AG09309 (cell line): Measurements from ENCODE around the gene ADAM33.

Experiments used
- DNase-seq: peaks from one replicate; pipeline ENCODE4 v3.0.0-alpha.2; 2010; ENCODE audit warnings: low read depth
- H3K4me3 ChIP-seq: 2 replicates; pipeline ENCODE4 v1.5.1; 2011; ENCODE audit warnings: mild to moderate bottlenecking, low read depth, low read length, moderate library complexity; ENCODE audit not compliant: control insufficient read depth
- TF ChIP-seq, protein P1 (sequence below): IDR thresholded peaks from 2 replicates; pipeline ENCODE4 v1.5.1; 2011; ENCODE audit warnings: mild to moderate bottlenecking, low read depth, low read length, inconsistent platforms; ENCODE audit not compliant: insufficient read depth, control insufficient read depth; ENCODE audit errors: missing control alignments

The ADAM33 gene

DNA sequence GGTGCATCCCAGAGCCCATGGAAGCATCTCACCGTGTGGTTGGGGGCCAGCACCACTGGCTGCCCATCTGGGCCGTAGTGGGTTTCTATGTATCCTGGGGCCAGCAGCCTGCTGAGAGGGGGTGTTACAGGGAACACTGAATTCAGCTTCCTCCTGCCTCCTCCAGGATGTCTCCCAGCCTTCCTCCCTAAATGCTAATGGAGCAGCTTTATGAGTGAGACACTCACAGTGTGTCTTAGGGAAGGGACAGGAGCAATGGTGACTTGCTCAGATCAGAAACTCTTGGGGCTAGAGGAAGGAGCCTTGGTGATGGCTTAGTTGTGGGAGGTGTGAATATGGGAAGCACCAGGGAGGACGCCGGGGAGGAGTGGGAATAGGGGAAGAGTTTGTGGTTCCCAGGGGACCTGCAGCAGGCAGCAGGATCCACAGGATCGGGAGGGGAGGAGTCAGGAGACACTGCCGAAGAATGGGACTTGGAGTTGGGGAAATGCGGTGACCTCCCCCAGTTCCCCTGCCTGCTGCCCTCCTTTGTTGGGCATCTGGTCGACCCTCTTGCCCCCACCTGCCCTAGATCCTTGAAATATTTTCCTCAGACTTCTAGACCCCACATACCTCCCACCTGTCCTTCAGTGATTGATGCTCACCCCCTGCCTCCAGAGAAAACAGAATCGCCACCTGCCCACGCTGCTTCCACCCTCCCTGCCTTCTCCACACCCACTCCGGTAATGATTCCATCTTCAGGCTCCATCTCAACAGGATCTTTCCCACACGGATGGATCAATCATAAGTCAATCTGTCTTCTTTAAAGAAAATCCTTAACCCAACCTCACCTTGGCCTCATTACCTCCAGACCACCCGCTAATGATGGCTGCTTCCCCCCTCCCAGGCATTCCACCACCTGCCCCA is 6.6 kb downstream of the ADAM33 start:
- no peak overlapping the region for H3K4me3 ChIP-seq
- TF ChIP-seq, protein P1, sequence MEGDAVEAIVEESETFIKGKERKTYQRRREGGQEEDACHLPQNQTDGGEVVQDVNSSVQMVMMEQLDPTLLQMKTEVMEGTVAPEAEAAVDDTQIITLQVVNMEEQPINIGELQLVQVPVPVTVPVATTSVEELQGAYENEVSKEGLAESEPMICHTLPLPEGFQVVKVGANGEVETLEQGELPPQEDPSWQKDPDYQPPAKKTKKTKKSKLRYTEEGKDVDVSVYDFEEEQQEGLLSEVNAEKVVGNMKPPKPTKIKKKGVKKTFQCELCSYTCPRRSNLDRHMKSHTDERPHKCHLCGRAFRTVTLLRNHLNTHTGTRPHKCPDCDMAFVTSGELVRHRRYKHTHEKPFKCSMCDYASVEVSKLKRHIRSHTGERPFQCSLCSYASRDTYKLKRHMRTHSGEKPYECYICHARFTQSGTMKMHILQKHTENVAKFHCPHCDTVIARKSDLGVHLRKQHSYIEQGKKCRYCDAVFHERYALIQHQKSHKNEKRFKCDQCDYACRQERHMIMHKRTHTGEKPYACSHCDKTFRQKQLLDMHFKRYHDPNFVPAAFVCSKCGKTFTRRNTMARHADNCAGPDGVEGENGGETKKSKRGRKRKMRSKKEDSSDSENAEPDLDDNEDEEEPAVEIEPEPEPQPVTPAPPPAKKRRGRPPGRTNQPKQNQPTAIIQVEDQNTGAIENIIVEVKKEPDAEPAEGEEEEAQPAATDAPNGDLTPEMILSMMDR, result no peak
- DNase-seq, result no peak

DNA sequence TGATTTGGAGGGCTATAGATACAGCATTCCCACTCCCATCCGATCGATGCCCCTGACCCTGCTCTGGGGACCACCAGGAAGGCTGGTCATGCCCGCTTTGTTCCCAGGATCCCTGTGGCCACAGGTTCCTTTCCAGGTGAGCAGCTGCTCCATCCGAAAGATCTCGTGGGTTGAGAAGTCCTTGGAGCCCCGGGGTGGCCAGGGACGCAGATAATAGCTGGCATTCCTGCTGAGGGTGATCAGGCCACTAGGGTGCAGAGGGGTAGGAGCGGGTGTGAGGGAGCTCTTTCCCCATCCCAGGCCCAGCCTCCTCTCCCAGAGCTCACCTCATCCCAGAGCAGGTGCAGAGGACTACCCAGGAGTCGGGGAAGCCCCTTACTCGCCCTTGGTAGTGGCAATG is 7.4 kb downstream of the ADAM33 start:
- no peak for DNase-seq
- no peak overlapping the region for H3K4me3 ChIP-seq
- TF ChIP-seq, protein P1, result no peak

DNA sequence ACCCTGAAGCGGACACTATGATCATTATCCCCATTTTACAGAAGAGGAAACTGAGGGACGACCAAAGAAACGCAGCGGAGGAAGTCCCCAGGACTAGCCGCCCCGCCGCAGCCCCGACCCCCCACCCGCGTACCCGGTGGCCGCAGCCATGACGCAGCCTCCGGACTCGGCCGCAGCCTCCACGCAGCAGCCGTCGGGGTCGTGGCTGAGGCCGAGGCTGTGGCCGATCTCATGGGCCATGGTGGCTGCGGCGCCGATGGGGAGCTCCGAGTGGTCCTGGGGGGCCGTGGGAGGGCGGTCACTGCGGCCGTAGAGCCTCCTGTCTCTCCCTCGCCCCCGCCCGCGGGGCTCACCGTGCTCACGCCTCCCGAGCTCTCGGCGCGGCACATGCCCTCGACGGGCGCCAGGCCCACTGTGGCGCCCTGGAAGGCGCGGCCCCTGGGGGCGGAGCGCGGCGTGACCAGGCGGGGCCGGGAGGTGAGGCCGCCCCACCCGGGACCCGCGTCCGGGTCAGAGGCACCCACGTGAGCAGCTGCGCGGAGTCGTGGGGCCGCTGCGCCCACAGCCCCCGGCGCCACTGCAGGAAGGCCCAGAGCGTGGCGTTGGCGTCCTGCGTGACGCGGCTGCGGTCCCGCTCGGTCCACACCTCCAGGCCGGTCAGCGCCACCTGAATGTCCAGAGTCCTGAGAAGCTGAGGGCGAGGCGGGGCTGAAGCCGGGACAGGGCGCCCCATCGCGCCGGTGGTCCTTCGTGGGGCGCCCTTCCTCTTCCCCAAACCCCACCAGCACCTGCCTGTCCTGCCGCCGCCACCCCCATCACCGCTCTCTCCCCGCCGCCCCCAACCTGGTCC is 8.4 kb downstream of the ADAM33 start:
- H3K4me3 ChIP-seq, result no peak overlapping the region
- DNase-seq, result no peak
- TF ChIP-seq, protein P1, result no peak

DNA sequence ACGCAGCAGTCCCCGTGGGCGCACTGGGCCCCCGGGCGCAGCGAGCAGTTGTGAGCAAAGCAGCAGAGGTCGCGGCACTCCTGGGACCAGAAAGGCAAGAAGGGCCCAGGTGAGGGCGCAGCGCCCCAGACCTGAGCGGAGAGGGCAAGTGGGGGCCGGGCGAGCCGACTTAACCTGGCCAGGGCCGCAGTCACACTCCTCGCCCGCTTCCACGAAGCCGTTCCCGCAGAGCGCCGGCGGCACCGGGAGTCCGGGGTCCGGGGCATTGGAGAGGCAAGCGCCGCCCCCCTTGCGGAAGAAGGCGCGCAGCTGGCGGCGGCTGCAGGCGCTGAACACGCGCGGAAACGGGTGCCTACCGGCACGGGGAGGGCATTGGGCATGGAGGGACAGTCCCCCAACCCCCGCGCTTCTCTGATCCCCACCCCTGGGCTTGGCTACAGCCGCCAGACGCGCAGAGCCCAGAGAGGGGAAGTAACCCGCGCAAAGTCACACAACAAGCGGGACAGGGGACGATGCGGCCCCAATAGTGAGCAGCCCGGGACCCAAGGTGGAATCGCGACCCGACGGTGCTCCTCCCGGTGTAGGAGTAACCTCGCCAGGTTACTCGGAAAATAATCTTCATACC is 9.2 kb downstream of the ADAM33 start:
- no peak overlapping the region for H3K4me3 ChIP-seq
- TF ChIP-seq, protein P1, result no peak
- no peak for DNase-seq

DNA sequence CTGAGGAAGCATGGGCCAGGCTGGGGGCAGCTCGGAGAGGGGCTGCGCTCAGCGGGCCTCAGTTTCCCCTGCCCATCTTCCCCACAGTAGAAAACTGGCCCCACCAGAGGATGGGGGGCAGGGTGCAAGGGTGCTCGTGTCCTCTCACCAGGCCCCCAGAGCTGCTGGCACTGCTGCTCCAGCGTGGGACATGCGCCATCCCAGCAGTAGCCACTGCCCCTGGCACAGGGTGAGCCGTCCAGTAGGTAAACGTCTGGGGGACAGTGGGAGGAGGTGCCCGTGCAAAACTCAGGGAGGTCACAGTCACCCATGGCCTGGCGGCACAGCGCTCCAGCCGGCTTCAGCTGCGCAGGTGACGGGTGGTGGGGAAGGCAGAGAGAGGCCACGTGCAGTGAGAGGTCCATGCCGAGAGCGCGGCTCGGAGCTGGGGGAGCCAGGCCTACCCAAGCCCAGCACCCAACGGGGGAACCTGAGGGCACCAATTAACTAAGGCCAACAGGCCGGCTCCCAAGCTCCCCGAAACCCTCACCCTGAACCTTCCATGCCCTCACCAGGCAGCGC is 9.7 kb downstream of the ADAM33 start:
- TF ChIP-seq, protein P1, result no peak
- no peak overlapping the region for H3K4me3 ChIP-seq
- DNase-seq, result no peak

DNA sequence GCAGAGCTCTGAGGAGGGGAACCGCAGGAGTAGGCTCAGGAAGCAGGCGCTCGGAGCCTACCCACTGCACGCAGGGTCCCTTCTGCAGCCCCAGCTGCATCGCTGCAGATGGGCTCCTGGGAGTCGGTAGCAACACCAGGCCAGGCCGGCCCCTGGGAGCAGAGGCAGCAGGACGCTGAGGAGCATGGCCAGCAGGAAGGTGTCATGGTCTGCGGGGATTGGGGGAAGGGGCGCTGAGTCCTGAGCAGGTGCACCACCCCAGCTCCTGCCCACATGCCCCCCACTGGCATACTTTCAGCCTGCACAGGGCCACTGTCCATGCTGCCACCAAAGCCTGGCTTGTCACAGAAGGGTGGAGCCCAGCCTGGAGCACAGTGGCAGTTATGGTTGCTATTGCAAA is 10.9 kb downstream of the ADAM33 start:
- TF ChIP-seq, protein P1, result no peak
- no peak overlapping the region for H3K4me3 ChIP-seq
- no peak for DNase-seq
